GM19239 (cell line): Measurements from ENCODE around the gene DDT.
"Not testable (repeated sequence)": the region's sequence is repeated elsewhere in the genome, so short reads cannot be mapped to it uniquely, and the experiment has no call there.

Experiments
- DNase-seq: peaks from one replicate; pipeline ENCODE4 v3.0.0; 2011; ENCODE audit warnings: low spot score; ENCODE audit not compliant: insufficient read length
- FAIRE-seq: peaks from 2 replicates; lab custom pipeline; 2011; peaks lifted over from hg19 to GRCh38; lab: Jason Lieb, UNC

The DDT gene

DNA sequence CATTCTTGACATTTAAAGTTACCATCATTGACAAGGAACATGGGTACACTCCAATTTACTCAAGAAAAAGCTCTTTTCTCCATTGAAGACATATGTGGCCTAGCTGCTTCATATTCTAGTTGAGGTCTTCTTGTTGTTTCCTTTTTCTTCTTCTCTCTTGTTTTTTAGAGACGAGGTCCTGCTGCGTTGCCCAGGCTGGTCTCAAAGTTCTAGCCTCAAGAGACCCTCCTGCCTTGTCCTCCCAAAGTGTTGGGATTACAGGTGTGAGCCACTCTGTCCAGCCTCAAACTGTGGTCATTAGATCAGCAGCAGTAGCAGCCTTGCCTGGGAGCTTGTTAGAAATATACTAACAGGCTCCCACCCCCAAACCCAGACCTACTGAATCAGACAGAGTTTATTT lies 18.8 kb upstream of the DDT start:
- DNase-seq, FAIRE-seq: not testable (repeated sequence)

DNA sequence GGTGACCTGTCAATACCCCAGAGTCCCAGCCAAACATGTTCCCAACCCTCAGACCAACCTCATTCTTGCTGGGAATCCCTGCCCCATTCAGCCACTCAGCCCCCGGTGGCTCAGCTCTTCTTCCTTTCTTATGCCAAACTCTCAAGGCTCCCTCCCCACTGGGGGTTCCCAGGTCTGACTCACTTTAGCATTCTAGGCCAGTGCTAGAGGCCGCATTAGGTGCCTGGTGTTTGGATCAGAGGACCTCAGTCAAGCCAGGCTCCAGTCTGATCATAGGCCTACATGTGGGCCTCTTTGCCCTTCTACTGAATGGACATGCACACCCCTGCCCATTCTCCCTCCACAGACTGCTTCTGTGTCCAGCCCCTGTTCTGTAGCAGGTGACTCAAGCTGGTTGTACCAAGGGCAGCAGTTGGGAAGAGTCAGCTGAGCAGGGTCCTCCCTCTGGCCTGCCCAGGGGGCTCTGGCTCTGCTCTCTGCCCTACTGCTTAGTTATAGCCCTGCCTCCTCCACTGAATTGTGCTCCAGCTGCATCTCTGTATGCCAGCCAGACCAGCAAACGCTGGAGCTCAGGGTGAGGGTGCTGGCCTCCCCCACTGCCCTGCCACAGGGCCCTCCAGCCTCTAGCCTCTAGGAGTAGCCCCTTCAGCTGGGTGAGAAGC lies 15.5 kb upstream of the DDT start:
- not testable (repeated sequence) for DNase-seq, FAIRE-seq

DNA sequence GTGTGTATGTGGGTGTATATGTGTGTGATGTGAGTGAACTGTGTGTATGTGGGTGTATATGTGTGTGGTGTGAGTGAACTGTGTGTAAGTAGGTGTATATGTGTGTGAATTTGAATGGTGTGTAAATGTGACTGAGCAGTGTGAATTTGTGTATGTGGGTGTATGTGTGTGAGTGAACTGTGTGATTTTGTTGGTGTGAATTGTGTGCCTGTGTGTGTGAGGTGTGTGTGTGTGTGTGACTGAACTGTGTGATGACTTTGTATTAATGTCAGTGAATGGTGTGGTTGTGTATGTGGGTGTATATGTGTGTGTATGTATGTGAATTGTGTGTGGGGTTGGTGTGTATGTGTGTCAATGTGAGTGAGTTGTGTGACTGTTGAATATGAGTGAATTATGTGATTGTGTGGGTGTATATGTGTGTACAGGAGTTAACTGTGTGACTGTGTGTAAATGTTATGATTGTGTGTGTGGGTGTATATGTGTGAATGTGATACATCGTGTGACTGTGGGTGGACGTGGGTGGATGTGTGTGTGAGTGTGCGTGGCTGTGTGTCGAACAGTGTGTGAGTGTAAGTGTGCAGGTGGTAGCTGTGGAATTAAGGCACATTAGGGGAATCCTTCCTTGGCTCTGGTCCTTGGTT lies 12.4 kb upstream of the DDT start:
- not testable (repeated sequence) for FAIRE-seq, DNase-seq

DNA sequence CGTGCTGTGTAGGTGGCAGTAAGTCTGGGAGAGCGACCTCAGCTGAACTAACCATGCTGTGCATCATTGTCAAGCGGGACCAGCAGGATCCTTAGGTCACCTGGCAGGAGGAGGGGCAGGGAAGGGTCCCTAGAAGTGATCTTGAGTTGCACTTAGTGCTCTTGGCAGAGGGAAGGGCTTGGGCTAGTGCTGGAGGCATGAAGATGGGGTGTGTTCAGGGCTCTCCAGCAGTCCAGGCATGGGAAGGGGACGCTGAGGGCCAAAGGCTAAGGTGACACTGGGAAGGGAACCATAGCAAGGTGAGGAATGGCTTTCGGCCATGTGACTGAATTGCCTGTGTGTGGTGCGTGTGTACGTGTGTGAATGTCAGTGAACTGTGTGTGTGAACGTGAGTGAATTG lies 11.8 kb upstream of the DDT start:
- DNase-seq, FAIRE-seq: not testable (repeated sequence)

DNA sequence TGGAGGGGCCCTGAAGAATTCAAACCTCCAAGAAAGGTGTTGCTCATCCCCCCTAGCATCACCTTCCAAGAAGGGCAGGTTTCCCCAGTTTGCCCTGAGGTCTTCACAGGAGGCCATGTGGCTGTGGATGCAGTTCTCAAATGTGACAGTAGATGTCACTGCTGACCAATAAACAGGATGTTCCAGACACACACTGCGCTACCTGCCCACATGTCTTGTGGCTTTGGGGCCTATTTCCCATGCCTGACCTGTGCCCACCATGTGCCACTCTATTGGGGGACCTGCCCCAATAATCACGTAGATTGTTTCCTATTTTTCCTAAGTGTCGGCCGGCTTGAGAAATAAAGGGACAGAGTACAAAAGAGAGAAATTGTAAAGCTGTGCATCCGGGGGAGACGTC lies 10.2 kb upstream of the DDT start:
- DNase-seq: peak; percentile 28
- peak; percentile 87 for FAIRE-seq

DNA sequence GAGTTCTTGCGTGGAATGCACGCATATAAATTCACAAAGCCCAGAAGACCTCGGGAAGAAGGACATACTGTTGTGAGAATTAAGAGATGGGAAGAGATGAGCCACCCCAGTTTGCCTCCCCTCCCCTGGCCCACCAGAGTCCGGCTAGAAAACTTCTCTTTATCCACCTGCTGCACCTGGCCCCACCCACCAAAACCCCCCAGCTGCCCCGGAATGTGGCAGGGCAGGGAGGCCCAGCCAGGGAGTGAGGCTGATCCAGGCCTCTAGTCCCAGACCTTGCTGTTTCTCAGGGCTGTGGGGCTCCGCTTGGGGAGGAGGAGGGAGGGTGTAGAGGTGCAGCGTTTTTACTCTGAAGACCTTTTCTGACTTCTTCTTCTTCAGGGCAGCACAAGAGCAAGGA lies 6.3 kb upstream of the DDT start:
- not testable (repeated sequence) for DNase-seq, FAIRE-seq

DNA sequence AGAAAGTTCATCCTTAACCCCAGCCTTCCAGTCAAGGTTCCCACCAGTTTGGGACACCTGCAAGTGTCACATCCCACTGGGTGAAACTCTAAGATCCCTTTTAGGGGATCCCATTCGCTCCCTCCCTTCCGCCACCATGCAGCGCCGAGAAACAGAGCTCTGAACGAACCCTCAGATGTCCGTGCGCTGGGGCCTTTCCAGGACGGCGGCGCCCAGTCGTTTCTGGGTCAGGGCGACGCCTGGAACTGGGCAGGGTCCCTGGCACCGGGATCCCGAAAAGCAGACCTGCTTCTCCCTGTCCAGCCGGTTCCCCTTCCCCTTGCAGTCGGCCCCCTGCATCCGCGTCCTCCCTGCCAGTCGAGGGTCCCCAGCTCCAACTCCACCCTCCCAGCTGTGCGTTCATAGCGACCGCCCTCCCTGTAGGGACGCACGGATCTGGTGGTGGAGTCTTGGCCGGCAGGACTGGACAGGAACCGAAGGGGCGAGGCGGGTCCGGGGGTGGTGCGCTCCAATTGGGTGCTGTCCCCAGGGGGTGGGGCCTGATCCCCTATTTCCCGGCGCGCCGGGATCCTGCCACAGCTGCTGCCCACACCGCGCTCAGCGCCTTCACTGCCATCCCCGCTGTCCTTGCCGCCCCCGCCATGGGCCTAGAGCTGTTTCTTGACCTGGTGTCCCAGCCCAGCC lies 5.5 kb upstream of the DDT start, which contains the start of gene GSTT2:
GSTT2 (plus strand) TSS at position 578 of the 684 bp plus-strand sequence.
- DNase-seq, FAIRE-seq: not testable (repeated sequence)

DNA sequence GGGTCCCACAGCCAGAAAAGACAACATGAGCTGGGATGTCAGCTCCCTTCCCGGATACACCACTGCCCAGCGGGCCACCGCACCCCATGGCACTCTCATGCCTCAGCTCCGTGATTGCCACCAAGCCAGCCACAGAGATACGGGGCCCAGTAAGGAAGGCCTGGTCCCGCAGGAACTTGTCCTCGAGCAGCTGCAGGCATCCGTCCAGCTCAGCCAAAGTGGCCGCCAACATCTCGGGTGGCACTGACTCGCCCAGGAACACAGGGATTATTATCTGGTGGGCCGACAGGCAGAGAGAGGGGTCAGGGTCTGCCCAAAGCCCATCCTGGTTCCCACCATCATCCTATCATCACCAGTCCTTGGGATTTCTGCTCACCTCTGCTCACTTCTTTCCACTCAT lies 3.1 kb upstream of the DDT start:
- not testable (repeated sequence) for FAIRE-seq, DNase-seq

DNA sequence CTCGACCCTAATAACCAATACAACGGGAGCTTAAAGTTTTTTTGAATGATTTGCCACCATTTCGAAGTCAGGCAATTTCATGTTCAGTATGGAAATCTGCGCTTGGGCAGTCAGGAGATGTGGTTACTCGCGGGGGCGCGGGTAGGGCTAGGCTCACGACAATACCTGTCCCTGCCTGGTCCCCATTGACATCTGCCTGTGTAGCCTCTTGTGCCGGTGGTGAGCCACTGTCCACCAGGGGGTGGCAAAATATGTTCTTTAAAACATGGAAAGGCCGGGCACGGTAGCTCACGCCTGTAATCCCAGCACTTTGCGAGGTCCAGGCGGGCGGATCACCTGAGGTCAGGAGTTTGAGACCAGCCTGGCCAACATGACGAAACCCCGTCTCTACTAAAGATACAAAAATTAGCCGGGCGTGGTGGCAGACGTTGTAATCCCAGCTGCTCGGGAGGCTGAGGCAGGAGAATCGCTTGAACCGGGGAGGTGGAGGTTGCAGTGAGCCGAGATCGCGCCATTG lies 653 bp upstream of the DDT start:
- not testable (repeated sequence) for DNase-seq
- FAIRE-seq: peak; percentile 77

DNA sequence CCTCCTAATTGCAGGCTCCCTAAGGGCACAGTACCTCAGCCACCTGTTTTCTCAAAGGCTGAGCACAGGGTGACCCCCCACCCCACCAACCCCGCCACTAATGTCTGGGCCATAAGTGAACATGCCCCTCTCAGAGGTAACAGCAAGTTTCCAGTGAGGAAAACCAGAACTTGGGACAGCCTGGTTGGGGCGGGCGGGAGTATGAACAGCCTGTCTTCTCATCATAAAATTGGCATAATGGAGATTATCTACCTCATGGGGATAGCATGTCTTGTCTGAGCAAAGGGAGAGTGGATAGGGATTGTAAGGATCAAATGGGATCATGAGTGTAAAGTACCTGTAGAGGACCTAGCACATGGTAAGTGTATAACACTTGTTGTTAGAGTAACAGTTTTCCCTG lies 2.3 kb downstream of the DDT start:
- FAIRE-seq, DNase-seq: not testable (repeated sequence)

DNA sequence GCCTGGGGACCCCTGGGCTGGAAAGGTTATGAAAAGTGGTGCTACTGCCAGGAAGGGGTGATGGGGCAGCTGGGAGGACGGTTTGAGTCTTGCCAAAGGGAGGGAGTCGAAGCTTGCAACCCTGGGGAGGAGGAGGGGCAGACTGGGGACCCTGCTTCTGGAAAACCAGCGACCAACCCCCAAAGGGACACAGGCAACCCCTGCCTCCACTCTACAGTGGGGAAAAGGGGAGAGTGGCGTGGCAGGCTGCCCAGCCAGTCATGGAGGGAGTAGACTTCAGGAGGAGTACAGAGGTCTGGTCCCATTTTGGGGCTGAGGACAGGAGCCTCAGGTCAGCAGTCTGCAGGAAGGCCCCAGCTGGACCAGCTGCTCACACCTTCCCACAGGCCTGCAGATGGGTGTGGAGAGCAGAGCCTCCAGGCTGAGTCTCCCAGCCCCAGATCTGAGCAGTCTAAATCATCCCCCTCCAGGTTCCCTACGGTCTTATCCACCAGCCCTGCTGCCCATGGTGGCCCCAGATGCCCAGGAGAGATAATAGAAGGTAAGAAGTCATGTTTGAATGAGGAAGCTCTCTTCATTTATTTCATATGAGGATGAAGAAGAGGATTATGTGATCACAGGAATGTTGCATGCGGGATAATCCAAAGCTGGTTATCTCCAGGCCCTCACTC lies 3.3 kb downstream of the DDT start:
- FAIRE-seq (no peak), DNase-seq (no peak)

DNA sequence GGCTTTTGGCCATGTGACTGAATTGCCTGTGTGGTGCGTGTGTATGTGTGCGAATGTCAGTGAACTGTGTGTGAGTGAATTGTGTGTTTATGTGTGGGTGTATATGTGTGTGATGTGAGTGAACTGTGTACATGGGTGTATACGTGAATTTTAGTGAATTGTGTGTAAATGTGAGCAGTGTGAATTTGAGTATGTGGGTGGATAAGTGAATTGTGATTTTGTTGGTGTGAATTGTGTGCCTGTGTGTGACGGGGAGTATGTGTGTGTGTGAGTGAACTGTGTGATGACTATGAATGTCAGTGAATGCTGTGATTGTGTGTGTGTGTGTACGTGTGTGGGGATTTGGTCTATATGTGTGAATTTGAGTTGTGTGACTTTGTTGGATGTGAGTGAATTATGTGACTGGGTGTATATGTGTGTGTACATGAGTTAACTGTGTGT lies 4.0 kb downstream of the DDT start:
- FAIRE-seq (no peak), DNase-seq (no peak)

DNA sequence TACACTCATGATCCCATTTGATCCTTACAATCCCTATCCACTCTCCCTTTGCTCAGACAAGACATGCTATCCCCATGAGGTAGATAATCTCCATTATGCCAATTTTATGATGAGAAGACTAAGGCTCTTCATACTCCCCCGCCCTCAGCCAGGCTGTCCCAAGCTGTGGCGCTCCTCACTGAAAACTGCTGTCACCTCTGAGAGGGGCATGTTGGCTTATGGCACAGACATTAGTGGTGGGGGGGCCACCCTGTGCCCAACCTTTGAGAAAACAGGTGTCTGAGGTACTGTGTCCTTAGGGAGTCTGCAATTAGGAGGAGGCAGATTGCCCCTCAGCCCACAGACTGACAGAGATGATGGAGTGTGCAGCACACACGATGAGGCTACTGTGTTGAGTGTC lies 5.2 kb downstream of the DDT start:
- DNase-seq (no peak), FAIRE-seq (no peak)

DNA sequence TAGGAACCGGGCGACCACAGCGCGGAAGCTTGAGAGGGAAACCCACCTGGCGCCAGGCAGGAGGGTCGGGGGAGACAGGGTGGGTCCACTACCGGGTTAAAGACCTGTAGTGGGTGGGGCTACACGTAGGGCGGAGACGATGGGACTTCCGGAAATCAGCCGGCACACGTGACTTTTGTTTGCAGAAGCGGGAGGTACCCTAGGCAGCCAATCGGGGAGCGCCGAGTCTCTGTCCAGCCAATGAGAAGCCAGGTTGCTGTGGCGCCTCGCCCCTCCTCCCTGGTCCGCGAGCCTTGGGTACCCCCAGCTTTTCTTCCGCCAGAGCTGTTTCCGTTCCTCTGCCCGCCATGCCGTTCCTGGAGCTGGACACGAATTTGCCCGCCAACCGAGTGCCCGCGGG lies 7.7 kb downstream of the DDT start, which contains the start of gene DDTL:
DDTL (plus strand) TSS at position 321 of the 400 bp plus-strand sequence; CDS start at position 348, 27 bp downstream.
- peak; percentile 99 for FAIRE-seq
- not testable (repeated sequence) for DNase-seq

DNA sequence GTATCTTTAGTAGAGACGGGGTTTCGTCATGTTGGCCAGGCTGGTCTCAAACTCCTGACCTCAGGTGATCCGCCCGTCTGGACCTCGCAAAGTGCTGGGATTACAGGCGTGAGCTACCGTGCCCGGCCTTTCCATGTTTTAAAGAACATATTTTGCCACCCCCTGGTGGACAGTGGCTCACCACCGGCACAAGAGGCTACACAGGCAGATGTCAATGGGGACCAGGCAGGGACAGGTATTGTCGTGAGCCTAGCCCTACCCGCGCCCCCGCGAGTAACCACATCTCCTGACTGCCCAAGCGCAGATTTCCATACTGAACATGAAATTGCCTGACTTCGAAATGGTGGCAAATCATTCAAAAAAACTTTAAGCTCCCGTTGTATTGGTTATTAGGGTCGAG lies 8.1 kb downstream of the DDT start:
- FAIRE-seq, DNase-seq: not testable (repeated sequence)

DNA sequence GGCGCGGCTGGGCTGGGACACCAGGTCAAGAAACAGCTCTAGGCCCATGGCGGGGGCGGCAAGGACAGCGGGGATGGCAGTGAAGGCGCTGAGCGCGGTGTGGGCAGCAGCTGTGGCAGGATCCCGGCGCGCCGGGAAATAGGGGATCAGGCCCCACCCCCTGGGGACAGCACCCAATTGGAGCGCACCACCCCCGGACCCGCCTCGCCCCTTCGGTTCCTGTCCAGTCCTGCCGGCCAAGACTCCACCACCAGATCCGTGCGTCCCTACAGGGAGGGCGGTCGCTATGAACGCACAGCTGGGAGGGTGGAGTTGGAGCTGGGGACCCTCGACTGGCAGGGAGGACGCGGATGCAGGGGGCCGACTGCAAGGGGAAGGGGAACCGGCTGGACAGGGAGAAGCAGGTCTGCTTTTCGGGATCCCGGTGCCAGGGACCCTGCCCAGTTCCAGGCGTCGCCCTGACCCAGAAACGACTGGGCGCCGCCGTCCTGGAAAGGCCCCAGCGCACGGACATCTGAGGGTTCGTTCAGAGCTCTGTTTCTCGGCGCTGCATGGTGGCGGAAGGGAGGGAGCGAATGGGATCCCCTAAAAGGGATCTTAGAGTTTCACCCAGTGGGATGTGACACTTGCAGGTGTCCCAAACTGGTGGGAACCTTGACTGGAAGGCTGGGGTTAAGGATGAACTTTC lies 13.0 kb downstream of the DDT start, which contains the start of gene GSTT2B:
GSTT2B (minus strand) TSS at position 112 of the 688 bp plus-strand sequence; CDS start at position 48, 64 bp downstream.
- not testable (repeated sequence) for DNase-seq, FAIRE-seq

DNA sequence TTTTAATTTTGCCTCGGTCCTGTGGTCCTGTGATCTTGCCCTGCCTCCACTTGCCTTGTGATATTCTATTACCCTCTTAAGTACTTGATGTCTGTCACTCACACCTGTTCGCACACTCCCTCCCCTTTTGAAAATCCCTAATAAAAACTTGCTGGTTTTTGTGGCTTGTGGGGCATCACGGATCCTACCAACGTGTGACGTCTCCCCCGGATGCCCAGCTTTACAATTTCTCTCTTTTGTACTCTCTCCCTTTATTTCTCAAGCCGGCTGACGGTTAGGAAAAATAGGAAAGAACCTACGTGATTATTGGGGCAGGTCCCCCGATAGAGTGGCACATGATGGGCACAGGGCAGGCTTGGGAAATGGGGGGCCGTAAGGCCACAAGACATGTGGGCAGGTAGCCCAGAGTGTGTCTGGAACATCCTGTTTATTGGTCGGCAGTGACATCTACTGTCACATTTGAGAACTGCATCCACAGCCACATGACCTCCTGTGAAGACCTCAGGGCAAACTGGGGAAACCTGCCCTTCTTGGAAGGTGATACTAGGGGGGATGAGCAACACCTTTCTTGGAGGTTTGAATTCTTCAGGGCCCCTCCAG lies 17.8 kb downstream of the DDT start:
- not testable (repeated sequence) for DNase-seq
- FAIRE-seq: peak; percentile 52

DNA sequence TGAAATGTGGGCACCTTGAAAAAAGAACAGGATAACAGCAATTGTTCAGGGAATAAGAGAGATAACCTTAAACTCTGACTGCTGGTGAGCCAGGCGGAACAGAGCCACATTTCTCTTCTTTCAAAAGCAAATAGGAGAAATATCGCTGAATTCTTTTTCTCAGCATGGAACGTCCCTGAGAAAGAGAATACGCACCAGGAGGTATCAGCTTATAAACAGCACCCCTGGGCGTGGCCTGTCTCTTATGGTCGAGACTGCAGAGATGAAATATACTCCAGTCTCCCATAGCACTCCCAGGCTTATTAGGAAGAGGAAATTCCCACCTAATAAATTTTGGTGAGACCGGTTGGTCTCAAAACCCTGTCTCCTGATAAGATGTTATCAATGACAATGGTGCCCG lies 18.4 kb downstream of the DDT start:
- FAIRE-seq, DNase-seq: not testable (repeated sequence)

DNA sequence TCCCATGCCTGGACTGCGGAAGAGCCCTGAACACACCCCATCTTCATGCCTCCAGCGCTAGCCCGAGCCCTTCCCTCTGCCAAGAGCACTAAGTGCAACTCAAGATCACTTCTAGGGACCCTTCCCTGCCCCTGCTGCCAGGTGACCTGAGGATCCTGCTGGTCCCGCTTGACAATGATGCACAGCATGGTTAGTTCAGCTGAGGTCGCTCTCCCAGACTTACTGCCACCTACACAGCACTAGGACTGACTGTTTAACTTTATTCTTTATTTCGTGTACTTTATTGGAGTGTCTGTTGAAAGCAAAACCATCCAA lies 19.3 kb downstream of the DDT start:
- FAIRE-seq, DNase-seq: not testable (repeated sequence)
